Skeletal muscle satellite cell (primary cell): ENCODE results near the gene PTPRD.

ENCODE experiments used
- H3K27me3 ChIP-seq: 2 replicates; pipeline ENCODE4 v1.7.0; 2013; ENCODE audit warnings: low read length; ENCODE audit not compliant: control insufficient read depth, insufficient read depth
- H3K36me3 ChIP-seq: 2 replicates; pipeline ENCODE4 v1.7.0; 2013; ENCODE audit warnings: mild to moderate bottlenecking, control low read depth, low read length; ENCODE audit not compliant: insufficient read depth
- H3K4me1 ChIP-seq: 2 replicates; pipeline ENCODE4 v1.7.0; 2013; ENCODE audit warnings: low read length; ENCODE audit not compliant: control insufficient read depth, insufficient read depth
- H3K4me2 ChIP-seq: 2 replicates; pipeline ENCODE4 v1.7.0; 2013; ENCODE audit warnings: mild to moderate bottlenecking, low read length
- H3K4me3 ChIP-seq: 2 replicates; pipeline ENCODE4 v1.7.0; 2013; ENCODE audit warnings: low read length
- H3K9ac ChIP-seq: 2 replicates; pipeline ENCODE4 v1.7.0; 2013; ENCODE audit warnings: mild to moderate bottlenecking, low read depth, low read length, moderate library complexity
- H3K9me3 ChIP-seq: replicated peaks from 2 replicates; pipeline ENCODE4 v1.7.0; 2013; ENCODE audit warnings: mild to moderate bottlenecking, control low read depth, low read length

PTPRD gene

DNA sequence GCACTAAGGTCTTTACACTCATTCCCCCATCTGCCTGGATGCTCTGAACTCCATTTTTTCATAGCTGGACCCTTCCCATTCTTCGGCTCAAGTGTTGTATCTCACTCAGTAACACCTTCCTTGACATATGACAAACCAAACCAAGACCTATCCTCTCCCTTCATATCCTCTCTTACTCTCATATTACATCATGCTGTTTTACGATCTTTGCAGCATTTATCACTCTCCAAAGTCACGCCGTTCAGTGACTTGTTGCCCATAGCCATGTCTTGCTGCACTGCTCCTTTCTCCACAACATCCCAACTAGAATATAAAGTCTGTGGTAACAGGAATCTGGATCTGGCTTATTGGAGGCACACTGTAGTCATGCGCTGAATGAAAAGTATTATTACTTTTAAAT, 1889.6 kb downstream of the PTPRD start:
- Histone ChIP-seq H3K27me3 (no peaks in the 10 kb centered on the region), H3K4me1 (peaks cover 4% of the 10 kb centered on the region), H3K9me3 (no peaks in the 10 kb centered on the region), H3K4me2 (no peak overlapping the region), H3K4me3 (no peak overlapping the region), H3K9ac (no peak overlapping the region), H3K36me3 (no peaks in the 10 kb centered on the region)

- H3K9me3 ChIP-seq, result no peaks in the 10 kb centered on the region
- no peak overlapping the region for H3K4me2 ChIP-seq
- H3K9ac ChIP-seq, result no peak overlapping the region
- no peak overlapping the region for H3K4me3 ChIP-seq
- peaks cover 16% of the 10 kb centered on the region for H3K4me1 ChIP-seq
- H3K36me3 ChIP-seq, result no peaks in the 10 kb centered on the region
- no peaks in the 10 kb centered on the region for H3K27me3 ChIP-seq
Measured at GRCh38 chr9:8719833-8720486, 1892.8 kb downstream of the PTPRD start.

- Histone ChIP-seq H3K4me3 (no peak overlapping the region), H3K9ac (no peak overlapping the region), H3K9me3 (no peaks in the 10 kb centered on the region), H3K4me1 (peaks cover 16% of the 10 kb centered on the region), H3K4me2 (peak overlapping the region; percentile 64), H3K27me3 (no peaks in the 10 kb centered on the region), H3K36me3 (no peaks in the 10 kb centered on the region)
Measured at GRCh38 chr9:8718121-8718725, 1894.6 kb downstream of the PTPRD start.

DNA sequence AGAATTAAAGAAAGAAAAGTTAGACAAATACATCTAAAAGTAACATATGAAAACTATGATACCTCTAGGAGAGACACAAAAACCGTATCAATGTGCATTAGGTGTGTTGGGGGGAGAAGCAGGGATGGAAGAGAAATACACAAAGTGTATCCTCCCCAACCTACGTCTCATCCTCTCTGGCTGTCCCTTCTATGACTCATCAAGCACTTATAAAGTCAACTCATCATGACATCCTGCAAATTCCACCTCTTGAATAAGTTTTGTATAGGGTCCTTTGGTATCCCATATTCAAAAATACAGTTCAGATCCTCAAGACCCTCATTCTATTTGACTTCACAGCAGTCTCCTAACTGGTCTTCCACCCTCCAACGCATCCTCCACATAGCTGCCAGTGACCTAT, 1895.7 kb downstream of the PTPRD start:
- no peaks in the 10 kb centered on the region for H3K27me3 ChIP-seq
- H3K4me1 ChIP-seq, result peaks cover 16% of the 10 kb centered on the region

GRCh38 chr9:8715788-8716187, 1897.0 kb downstream of the PTPRD start:
- Histone ChIP-seq H3K4me3 (no peak overlapping the region), H3K4me1 (peaks cover 16% of the 10 kb centered on the region), H3K9ac (no peak overlapping the region), H3K36me3 (no peaks in the 10 kb centered on the region), H3K27me3 (no peaks in the 10 kb centered on the region), H3K4me2 (no peak overlapping the region), H3K9me3 (no peaks in the 10 kb centered on the region)

More for the DNA sequence above, 1895.7 kb downstream of the PTPRD start:
- H3K4me3 ChIP-seq, result no peak overlapping the region
- no peak overlapping the region for H3K9ac ChIP-seq
- no peaks in the 10 kb centered on the region for H3K36me3 ChIP-seq
- H3K9me3 ChIP-seq, result no peaks in the 10 kb centered on the region
- no peak overlapping the region for H3K4me2 ChIP-seq

- no peak overlapping the region for H3K4me3 ChIP-seq
- H3K36me3 ChIP-seq, result no peaks in the 10 kb centered on the region
- H3K4me1 ChIP-seq, result peaks cover 16% of the 10 kb centered on the region
- no peak overlapping the region for H3K4me2 ChIP-seq
- H3K9ac ChIP-seq, result no peak overlapping the region
- no peaks in the 10 kb centered on the region for H3K9me3 ChIP-seq
- H3K27me3 ChIP-seq, result no peaks in the 10 kb centered on the region
Measured at GRCh38 chr9:8713811-8714165, 1899.0 kb downstream of the PTPRD start.

DNA sequence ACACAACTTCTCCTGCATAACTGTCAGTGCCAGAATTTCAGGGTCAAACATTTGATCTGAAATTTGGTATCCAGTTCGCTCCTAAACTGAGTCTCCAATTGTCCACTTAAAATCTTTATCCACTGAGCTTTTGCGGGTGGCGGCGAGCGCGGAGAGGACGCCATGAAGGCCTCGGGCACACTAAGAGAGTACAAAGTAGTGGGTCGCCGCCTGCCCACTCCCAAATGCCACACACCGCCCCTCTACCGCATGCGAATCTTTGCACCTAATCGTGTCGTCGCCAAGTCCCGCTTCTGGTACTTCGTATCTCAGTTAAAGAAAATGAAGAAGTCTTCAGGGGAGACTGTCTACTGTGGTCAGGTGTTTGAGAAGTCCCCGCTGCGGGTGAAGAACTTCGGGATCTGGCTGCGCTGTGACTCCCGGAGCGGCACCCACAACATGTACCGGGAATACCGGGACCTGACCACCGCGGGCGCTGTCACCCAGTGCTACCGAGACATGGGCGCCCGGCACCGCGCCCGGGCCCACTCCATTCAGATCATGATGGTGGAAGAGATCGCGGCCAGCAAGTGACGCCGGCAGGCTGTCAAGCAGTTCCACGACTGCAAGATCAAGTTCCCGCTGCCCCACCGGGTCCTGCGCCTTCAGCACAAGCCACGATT, 1899.5 kb downstream of the PTPRD start:
- no peak overlapping the region for H3K4me2 ChIP-seq
- H3K4me1 ChIP-seq, result peaks cover 12% of the 10 kb centered on the region
- no peaks in the 10 kb centered on the region for H3K9me3 ChIP-seq
- H3K4me3 ChIP-seq, result no peak overlapping the region
- H3K36me3 ChIP-seq, result no peaks in the 10 kb centered on the region
- no peak overlapping the region for H3K9ac ChIP-seq
- no peaks in the 10 kb centered on the region for H3K27me3 ChIP-seq

GRCh38 chr9:8709731-8710130, 1903.1 kb downstream of the PTPRD start:
- no peak overlapping the region for H3K9ac ChIP-seq
- H3K4me2 ChIP-seq, result no peak overlapping the region
- H3K27me3 ChIP-seq, result no peaks in the 10 kb centered on the region
- H3K36me3 ChIP-seq, result no peaks in the 10 kb centered on the region
- H3K9me3 ChIP-seq, result no peaks in the 10 kb centered on the region
- no peak overlapping the region for H3K4me3 ChIP-seq
- no peaks in the 10 kb centered on the region for H3K4me1 ChIP-seq

DNA sequence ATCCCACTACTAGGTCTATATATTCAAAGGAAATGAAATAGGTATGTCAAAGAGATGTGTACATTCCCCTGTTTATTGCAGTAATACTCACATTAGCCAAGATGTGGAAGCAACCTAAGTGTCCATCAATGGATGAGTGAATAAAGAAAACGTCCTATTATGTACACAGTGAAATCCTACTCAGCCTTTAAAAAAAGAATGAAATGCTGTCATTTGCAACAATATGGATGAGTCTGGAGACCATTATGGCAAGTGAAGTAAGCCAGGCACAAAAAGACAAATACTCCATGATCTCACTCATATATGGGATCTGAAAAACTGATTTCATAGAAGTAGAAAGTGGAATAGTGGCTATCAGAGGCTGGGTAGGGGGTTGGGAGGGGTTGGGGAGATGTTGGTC, 1904.1 kb downstream of the PTPRD start:
- Histone ChIP-seq H3K27me3 (no peaks in the 10 kb centered on the region), H3K4me3 (no peak overlapping the region), H3K9ac (no peak overlapping the region), H3K4me1 (no peaks in the 10 kb centered on the region), H3K36me3 (no peaks in the 10 kb centered on the region), H3K9me3 (no peaks in the 10 kb centered on the region), H3K4me2 (no peak overlapping the region)

DNA sequence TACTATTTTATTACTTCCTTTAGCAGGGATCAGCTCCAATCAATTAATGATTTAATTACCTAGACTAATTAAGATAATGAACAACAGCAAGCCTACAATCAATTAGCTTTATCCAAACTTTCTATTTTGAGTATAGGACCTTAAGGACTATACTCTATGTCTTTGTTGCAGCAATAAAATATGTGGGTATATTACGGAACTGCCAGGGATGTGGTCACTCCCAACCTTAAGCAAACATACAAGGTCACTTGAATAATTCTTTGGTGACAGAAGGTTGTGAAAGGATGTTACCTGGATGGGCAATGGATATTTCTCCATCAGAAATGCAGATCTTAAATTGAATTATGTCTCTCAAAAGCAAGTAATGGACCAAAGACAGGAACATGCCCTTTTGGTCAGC, 1905.8 kb downstream of the PTPRD start:
- no peak overlapping the region for H3K9ac ChIP-seq
- no peak overlapping the region for H3K4me3 ChIP-seq
- H3K9me3 ChIP-seq, result no peaks in the 10 kb centered on the region
- H3K36me3 ChIP-seq, result no peaks in the 10 kb centered on the region
- no peak overlapping the region for H3K4me2 ChIP-seq
- no peaks in the 10 kb centered on the region for H3K4me1 ChIP-seq
- no peaks in the 10 kb centered on the region for H3K27me3 ChIP-seq

DNA sequence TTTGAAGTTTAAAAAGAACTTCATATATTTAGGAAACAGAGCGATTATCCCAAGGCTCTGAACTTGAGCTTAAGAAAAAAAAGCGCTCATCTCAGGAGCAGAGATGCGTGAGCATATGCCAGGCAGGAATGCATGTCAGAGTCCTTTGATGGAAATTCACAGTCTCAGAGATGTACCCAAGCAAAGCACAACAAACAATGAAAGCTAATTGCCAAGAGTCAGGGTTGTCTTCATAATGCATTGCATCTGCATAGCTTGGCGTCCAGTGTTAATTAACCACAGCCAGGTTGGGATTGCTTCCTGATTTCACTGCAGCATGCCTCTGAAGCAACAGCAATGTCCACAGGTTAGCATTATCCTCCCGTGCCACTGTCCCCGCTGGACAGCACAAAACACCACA, 1906.3 kb downstream of the PTPRD start:
- Histone ChIP-seq H3K4me1 (no peaks in the 10 kb centered on the region), H3K4me3 (no peak overlapping the region), H3K4me2 (no peak overlapping the region), H3K36me3 (no peaks in the 10 kb centered on the region), H3K9ac (no peak overlapping the region), H3K27me3 (no peaks in the 10 kb centered on the region), H3K9me3 (no peaks in the 10 kb centered on the region)

GRCh38 chr9:8705861-8706260, 1906.9 kb downstream of the PTPRD start:
- Histone ChIP-seq H3K9ac (no peak overlapping the region), H3K27me3 (no peaks in the 10 kb centered on the region), H3K4me1 (no peaks in the 10 kb centered on the region)

More at GRCh38 chr9:8705861-8706260, 1906.9 kb downstream of the PTPRD start:
- Histone ChIP-seq H3K9me3 (no peaks in the 10 kb centered on the region), H3K36me3 (no peaks in the 10 kb centered on the region), H3K4me3 (no peak overlapping the region), H3K4me2 (no peak overlapping the region)
